Activated naive CD4-positive, alpha-beta T cell treated with anti-CD3 and anti-CD28 coated beads, Interleukin-2, amount 50 U/mL, for 24 hours (primary cell): ENCODE results near the gene CAPN10.

Experiments used
- H3K27ac Mint-ChIP-seq: one replicate; pipeline ENCODE4 v1.8.0; 2021; ENCODE audit warnings: mild to moderate bottlenecking, mixed read lengths
- H3K27me3 Mint-ChIP-seq: one replicate; pipeline ENCODE4 v1.8.0; 2021; ENCODE audit warnings: mixed read lengths
- H3K36me3 Mint-ChIP-seq: one replicate; pipeline ENCODE4 v1.8.0; 2021; ENCODE audit warnings: mixed read lengths
- H3K4me1 Mint-ChIP-seq: one replicate; pipeline ENCODE4 v1.8.0; 2021; ENCODE audit warnings: mixed read lengths
- H3K4me3 Mint-ChIP-seq: one replicate; pipeline ENCODE4 v1.8.0; 2021; ENCODE audit warnings: mild to moderate bottlenecking, mixed read lengths
- H3K9me3 Mint-ChIP-seq: one replicate; pipeline ENCODE4 v1.8.0; 2021; ENCODE audit warnings: mixed read lengths

Gene CAPN10

DNA sequence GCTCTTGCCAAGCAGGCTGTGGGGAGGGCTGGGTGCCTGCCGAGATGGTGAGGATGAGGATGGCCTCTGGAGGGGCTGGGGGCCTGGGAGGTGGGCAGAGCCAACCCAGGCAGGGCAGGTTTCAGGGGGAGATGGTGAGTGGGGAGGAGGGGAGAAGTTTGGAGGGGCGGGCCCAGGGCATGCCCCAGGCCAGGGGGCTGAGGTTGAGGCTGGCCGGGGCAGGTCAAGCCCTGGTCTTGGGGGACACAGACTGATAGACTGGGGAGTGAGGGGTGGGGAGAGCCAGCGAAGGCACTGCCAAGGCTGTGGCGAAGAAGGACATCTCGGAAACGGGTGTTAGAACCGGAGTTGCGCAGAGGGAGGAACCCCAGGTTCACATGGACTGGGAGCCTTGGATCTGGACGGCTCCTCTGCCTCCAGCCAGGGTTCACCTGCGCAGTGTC is 12.6 kb downstream of the CAPN10 start:
- Mint-ChIP-seq H3K36me3 (no peaks in the 10 kb centered on the region), H3K27me3 (no peaks in the 10 kb centered on the region), H3K4me3 (no peak overlapping the region), H3K9me3 (no peaks in the 10 kb centered on the region), H3K4me1 (no peaks in the 10 kb centered on the region), H3K27ac (no peak overlapping the region)

DNA sequence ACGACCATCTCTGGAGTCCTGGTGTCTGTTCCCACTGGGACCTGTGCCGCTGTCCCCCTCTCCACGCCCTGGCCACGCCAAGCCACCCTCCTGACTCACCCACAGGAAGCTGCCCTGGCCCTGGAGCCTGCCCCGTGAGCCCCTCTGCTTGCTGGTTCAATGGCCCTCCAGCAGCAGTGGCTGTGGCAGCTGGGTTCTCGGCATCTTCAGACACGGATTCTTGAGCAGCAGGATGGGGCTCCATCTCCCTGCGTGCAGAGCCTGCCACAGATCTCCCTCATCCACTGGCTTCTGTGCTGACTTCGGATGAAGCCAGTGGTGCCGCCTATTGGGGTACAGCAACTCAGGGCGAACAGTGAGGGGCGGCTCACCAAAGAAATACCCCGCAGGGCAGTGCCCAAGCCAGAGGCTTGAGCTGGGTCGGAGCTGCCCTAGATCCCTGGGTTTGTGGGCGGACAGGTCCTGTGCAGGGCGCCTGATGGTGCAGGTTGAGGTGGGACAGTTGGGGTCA is 14.0 kb downstream of the CAPN10 start:
- Mint-ChIP-seq H3K27me3 (no peaks in the 10 kb centered on the region), H3K9me3 (no peaks in the 10 kb centered on the region), H3K4me3 (no peak overlapping the region), H3K36me3 (no peaks in the 10 kb centered on the region), H3K4me1 (no peaks in the 10 kb centered on the region), H3K27ac (no peak overlapping the region)

- Mint-ChIP-seq H3K27ac (no peak overlapping the region), H3K9me3 (no peaks in the 10 kb centered on the region), H3K4me3 (no peak overlapping the region), H3K27me3 (no peaks in the 10 kb centered on the region), H3K4me1 (no peaks in the 10 kb centered on the region), H3K36me3 (no peaks in the 10 kb centered on the region)
Measured at GRCh38 chr2:240601061-240601830, 14.7 kb downstream of the CAPN10 start.

GRCh38 chr2:240601831-240602160 is 15.3 kb downstream of the CAPN10 start:
- Mint-ChIP-seq H3K27ac (no peak overlapping the region), H3K4me1 (no peaks in the 10 kb centered on the region), H3K27me3 (no peaks in the 10 kb centered on the region)

DNA sequence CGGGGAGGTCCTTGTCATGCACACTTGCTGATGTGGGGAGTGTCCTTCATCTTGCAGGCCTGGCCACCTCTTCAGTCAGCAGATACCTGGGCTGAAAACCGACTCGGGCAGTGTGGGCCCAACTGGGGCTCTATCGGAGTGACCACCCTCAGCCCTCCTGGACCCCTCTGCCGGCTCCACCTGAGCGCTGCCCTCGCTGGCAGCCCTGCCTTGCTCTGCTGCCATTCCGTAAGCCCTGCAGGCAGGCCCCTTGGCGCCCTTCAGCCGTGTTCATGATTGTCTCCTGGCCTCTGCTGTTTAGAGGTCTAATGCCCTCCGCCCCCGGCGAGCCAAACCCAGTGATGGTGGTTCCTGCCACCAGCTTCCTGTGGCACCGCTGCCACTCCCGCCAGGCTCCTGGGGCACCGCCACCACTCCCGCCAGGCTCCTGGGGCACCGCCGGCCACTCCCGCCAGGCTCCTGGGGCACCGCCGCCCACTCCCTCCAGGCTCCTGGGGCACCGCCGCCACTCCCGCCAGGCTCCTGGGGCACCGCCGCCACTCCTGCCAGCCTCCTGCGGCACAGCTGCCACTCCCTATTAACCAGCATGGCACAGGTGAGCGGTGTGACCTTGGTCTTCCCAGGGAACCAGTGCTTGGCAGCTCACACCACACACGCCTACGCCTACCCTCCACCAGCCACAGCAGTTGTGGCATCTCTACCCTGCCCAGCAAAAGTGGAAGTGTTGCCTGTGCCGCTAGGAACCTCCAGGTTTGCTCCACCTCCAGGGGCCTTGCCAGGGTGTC is 15.9 kb downstream of the CAPN10 start:
- no peak overlapping the region for H3K4me3 Mint-ChIP-seq
- H3K27me3 Mint-ChIP-seq = no peaks in the 10 kb centered on the region
- no peaks in the 10 kb centered on the region for H3K9me3 Mint-ChIP-seq
- no peak overlapping the region for H3K27ac Mint-ChIP-seq
- no peaks in the 10 kb centered on the region for H3K4me1 Mint-ChIP-seq
- no peaks in the 10 kb centered on the region for H3K36me3 Mint-ChIP-seq

More at GRCh38 chr2:240601831-240602160, 15.3 kb downstream of the CAPN10 start:
- Mint-ChIP-seq H3K9me3 (no peaks in the 10 kb centered on the region), H3K36me3 (no peaks in the 10 kb centered on the region), H3K4me3 (no peak overlapping the region)

GRCh38 chr2:240603081-240603835 is 16.7 kb downstream of the CAPN10 start:
- no peak overlapping the region for H3K4me3 Mint-ChIP-seq
- no peaks in the 10 kb centered on the region for H3K36me3 Mint-ChIP-seq
- H3K4me1 Mint-ChIP-seq = no peaks in the 10 kb centered on the region
- H3K27ac Mint-ChIP-seq = no peak overlapping the region
- no peaks in the 10 kb centered on the region for H3K9me3 Mint-ChIP-seq
- no peaks in the 10 kb centered on the region for H3K27me3 Mint-ChIP-seq

- H3K4me1 Mint-ChIP-seq = no peaks in the 10 kb centered on the region
- no peak overlapping the region for H3K4me3 Mint-ChIP-seq
- H3K27ac Mint-ChIP-seq = no peak overlapping the region
- no peaks in the 10 kb centered on the region for H3K9me3 Mint-ChIP-seq
- H3K27me3 Mint-ChIP-seq = no peaks in the 10 kb centered on the region
- H3K36me3 Mint-ChIP-seq = no peaks in the 10 kb centered on the region
Measured at GRCh38 chr2:240603846-240604245, 17.3 kb downstream of the CAPN10 start.

DNA sequence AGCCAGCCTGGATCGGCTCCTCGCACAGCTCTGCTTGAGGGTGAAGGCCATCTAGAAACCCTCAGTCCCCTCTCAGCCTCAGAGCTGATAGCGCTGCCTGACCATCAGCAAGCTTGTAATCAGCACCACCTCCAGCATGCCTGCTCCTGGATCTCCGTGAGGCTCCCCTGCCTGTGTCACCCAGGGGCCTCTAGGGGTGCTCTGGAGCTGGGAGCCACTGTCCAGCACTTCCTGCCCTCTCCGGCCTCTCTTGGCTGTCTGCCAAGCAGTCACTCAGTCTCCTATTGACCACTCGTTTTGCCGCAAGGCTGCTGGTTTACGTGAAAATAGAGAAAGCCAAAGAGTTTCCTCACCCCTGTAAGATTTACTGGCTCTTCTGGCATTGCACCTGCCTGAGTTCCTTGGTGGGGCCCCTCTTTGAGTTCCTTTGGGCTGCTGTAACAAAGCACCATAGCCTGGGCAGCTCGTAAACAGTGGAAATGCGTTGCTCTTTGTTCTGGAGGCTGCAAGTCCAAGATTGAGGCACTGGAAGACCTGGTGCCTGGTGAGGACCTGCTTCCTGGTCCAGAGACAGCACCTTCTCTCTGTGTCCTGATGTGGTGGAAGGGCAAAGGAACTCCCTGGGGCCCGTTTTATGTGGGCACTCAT is 17.9 kb downstream of the CAPN10 start:
- no peak overlapping the region for H3K27ac Mint-ChIP-seq
- no peaks in the 10 kb centered on the region for H3K9me3 Mint-ChIP-seq
- no peak overlapping the region for H3K4me3 Mint-ChIP-seq
- no peaks in the 10 kb centered on the region for H3K4me1 Mint-ChIP-seq
- no peaks in the 10 kb centered on the region for H3K36me3 Mint-ChIP-seq
- H3K27me3 Mint-ChIP-seq = no peaks in the 10 kb centered on the region

GRCh38 chr2:240604939-240605716 is 18.6 kb downstream of the CAPN10 start:
- Mint-ChIP-seq H3K4me1 (no peaks in the 10 kb centered on the region), H3K27me3 (no peaks in the 10 kb centered on the region), H3K9me3 (no peaks in the 10 kb centered on the region), H3K27ac (no peak overlapping the region), H3K4me3 (no peak overlapping the region), H3K36me3 (no peaks in the 10 kb centered on the region)

DNA sequence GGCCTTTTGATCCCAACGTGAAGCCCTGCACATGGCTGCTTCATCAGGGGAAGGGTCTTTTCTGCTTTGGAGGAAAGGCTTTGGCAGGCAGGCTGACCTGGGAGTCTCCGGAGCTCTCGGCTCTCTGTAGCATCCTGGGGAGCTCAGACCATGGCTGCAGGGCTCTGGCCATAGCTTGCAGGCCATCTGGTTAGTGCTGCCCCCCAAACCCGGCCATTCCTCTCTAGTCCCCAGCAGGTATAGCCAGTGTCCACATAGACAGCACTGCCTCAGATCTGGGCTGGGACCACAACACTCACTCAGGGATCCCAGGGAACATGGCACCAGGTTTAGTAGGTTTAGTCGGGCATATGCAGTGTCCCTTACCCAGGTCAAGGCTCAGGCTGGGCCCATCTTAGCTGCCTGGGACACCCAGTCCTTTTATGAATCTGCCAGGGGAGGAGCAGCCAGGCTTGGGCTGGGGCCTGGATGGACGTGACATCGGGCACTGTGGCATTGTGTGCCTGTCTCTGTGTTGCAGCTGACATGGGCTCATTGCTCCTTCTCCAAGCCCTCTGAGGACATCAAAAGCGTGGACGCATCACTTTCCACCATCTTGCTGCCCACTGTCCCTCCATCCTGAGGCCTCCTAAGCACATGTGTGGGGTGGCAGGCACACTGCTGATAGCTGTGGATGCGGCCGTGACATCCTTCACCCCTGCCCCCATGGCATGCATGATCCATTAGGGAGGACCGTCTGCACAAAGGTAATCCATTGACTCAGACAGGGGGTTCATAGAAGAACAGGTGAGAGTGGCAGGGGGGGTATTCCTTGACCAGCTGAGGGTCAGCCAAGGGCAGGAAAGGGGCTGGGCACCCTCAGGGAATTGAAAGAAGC is 19.6 kb downstream of the CAPN10 start:
- Mint-ChIP-seq H3K4me1 (no peaks in the 10 kb centered on the region), H3K9me3 (no peaks in the 10 kb centered on the region), H3K4me3 (no peak overlapping the region), H3K27me3 (no peaks in the 10 kb centered on the region), H3K36me3 (no peaks in the 10 kb centered on the region), H3K27ac (no peak overlapping the region)

DNA sequence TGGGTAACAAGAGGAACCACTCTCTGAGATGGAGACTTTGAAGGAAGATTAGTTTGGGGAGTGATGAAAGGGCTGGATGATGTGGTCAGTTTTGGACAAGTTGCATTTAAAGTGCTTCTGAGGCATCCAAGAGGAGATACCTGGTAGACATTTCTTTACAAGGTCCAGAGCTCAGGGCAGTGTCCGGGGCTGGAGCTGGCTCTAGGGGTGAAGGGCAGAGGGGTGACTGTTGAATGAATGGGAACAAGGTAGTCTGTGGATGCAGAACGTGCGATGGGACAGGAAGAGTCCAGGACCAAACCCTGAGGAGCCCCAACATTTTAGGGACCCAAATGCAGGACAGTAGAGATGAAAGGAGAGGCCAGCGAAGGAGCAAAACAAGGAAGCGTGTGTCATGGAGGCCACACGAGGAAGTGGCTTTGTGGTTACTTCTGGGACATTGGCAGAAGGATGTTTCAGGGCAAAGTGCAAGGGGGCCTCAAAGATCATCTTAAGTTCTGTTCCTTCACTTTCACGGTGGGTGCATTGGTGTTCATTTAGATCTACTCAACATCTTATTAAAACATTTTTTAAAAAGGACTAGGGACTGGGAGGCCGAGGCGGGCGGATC is 25.2 kb downstream of the CAPN10 start:
- peaks cover 9% of the 10 kb centered on the region for H3K4me1 Mint-ChIP-seq
- H3K27me3 Mint-ChIP-seq = no peaks in the 10 kb centered on the region
- no peak overlapping the region for H3K4me3 Mint-ChIP-seq
- no peaks in the 10 kb centered on the region for H3K9me3 Mint-ChIP-seq
- no peak overlapping the region for H3K27ac Mint-ChIP-seq
- peaks cover 7% of the 10 kb centered on the region for H3K36me3 Mint-ChIP-seq

DNA sequence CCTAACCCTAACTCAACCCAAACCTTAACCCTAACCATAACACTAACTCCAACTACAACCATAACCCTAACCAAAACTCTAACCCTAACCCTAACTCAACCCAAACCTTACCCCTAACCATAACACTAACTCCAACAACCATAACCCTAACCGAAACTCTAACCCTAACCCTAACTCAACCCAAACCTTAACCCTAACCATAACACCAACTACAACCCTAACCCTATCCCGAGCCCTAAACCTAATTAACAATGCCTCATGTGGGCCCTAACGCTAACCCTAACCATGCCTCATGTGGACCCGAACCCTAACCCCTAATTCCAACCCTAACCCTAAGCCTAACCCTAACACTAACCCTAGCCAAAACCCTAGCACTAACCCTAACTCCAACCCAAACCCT is 27.2 kb downstream of the CAPN10 start:
- H3K27me3 Mint-ChIP-seq = no peaks in the 10 kb centered on the region
- H3K4me3 Mint-ChIP-seq = no peak overlapping the region
- peaks cover 12% of the 10 kb centered on the region for H3K36me3 Mint-ChIP-seq
- H3K4me1 Mint-ChIP-seq = peaks cover 9% of the 10 kb centered on the region
- H3K27ac Mint-ChIP-seq = no peak overlapping the region
- H3K9me3 Mint-ChIP-seq = no peaks in the 10 kb centered on the region

- H3K27me3 Mint-ChIP-seq = no peaks in the 10 kb centered on the region
- peaks cover 9% of the 10 kb centered on the region for H3K4me1 Mint-ChIP-seq
- H3K9me3 Mint-ChIP-seq = no peaks in the 10 kb centered on the region
- no peak overlapping the region for H3K4me3 Mint-ChIP-seq
- no peak overlapping the region for H3K27ac Mint-ChIP-seq
- peaks cover 12% of the 10 kb centered on the region for H3K36me3 Mint-ChIP-seq
Measured at GRCh38 chr2:240614391-240614790, 27.9 kb downstream of the CAPN10 start.

DNA sequence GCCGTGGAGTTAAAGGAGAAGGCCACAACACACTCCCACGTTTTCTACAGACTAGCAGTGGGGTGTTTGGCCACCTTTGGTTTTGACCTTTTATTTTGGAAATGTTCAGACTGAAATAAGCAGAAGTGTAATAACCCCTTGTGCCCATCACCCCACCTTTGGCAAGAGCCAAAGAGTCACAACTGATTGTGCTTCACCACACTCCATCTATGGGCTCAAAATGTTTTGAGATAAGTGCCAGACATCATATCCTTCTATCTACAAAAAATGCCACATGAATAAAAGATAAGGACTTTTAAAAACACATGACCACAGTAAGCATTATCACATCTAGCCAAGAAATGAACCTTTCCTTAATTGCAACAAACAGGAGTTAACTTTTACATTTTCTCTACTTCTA is 28.9 kb downstream of the CAPN10 start:
- Mint-ChIP-seq H3K27me3 (no peaks in the 10 kb centered on the region), H3K27ac (no peak overlapping the region), H3K9me3 (no peaks in the 10 kb centered on the region), H3K4me3 (no peak overlapping the region), H3K36me3 (peaks cover 12% of the 10 kb centered on the region), H3K4me1 (peaks cover 9% of the 10 kb centered on the region)
